HL-60 (cell line): ENCODE measurements around the gene SERPINI1.

Source experiments
- DNase-seq, 2 experiments: peaks; one replicate each; pipeline ENCODE4 v3.0.0-alpha.2; 2010 to 2020; ENCODE audit warnings: low read depth in 1 of 2, low spot score in 1 of 2
- H3K27ac ChIP-seq: fragments of 250-450 bp; sonication (Bioruptor Pico); replicated peaks from 2 replicates; pipeline ENCODE4 v1.5.1; 2020; ENCODE audit warnings: mild to moderate bottlenecking, moderate library complexity
- H3K27me3 ChIP-seq: fragments of 250-450 bp; sonication (Bioruptor Pico); 2 replicates; pipeline ENCODE4 v1.5.1; 2021; ENCODE audit warnings: mild to moderate bottlenecking, moderate library complexity; ENCODE audit not compliant: insufficient read depth, poor library complexity, severe bottlenecking
- H3K4me3 ChIP-seq: replicated peaks from 2 replicates; pipeline ENCODE4 v1.5.1; 2011; ENCODE audit warnings: mild to moderate bottlenecking, control low read depth, low read length; ENCODE audit not compliant: insufficient read depth
- GABPA ChIP-seq: IDR thresholded peaks from 2 replicates; pipeline ENCODE4 v1.6.1; 2012; ENCODE audit warnings: low read depth
- POLR2AphosphoS5 ChIP-seq: IDR thresholded peaks from 2 replicates; pipeline ENCODE4 v1.6.1; 2012; ENCODE audit warnings: low read depth
- REST ChIP-seq: IDR thresholded peaks from 2 replicates; pipeline ENCODE4 v1.6.1; 2012; ENCODE audit warnings: low read depth; ENCODE audit not compliant: insufficient replicate concordance
- SPI1 ChIP-seq: IDR thresholded peaks from 2 replicates; pipeline ENCODE4 v1.6.1; 2012; ENCODE audit warnings: low read depth, mild to moderate bottlenecking, borderline replicate concordance
- TF ChIP-seq, protein P1 (sequence below): IDR thresholded peaks from one replicate; pipeline ENCODE4 v1.5.1; 2011; ENCODE audit warnings: low read length, control low read depth, inconsistent platforms; ENCODE audit not compliant: insufficient read depth

Gene SERPINI1

DNA sequence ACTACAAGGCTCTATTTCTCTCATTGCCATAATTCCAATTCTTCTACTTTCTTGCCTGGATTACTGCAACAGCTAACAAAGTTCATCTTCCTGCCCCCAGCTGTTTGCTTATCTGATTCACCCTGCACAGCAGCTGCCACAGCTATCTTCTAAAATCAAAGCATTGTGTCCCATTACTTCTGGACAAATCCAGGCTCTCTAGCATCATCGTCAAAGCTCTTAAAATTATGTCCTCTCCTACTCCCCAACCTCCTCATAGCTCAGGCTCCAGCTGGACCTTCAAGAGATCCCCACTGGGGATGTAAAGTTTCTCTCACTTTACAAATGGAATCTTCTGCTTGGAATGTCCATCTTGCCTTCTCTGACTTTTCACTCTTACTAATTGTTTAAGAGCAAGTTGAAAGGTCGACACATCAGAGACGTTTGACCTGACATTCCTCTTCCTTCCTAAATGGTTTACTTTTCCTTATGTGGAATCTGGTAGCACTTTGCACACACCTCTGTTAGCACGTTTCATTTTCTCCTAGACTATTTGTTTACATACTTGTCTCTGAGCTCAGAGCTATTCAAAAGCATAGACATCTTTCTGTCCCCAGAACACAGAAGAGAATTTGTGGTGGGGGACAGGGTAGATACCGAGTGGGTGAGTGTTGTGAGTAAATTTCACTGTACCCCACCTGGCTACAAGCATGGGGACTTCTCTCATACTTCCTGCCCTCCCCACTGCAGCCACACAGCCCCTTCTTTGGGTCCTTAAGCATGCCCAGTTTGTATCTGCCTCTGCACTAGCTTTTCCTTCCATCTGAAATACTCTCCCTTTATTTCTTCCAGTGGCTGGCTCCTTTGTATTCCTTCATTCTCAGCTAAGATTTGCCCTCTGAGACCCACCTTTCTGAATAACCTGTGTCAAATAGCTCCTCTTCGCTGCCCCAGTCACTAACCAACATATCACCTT is 77.9 kb downstream of the SERPINI1 start:
- no peak overlapping the region for H3K4me3 ChIP-seq
- no peak overlapping the region for H3K27ac ChIP-seq
- H3K27me3 ChIP-seq = no peaks in the 10 kb centered on the region
- DNase-seq = no peak
- TF ChIP-seq POLR2AphosphoS5 = no peak
- no peak for TF ChIP-seq GABPA
- TF ChIP-seq, protein P1, sequence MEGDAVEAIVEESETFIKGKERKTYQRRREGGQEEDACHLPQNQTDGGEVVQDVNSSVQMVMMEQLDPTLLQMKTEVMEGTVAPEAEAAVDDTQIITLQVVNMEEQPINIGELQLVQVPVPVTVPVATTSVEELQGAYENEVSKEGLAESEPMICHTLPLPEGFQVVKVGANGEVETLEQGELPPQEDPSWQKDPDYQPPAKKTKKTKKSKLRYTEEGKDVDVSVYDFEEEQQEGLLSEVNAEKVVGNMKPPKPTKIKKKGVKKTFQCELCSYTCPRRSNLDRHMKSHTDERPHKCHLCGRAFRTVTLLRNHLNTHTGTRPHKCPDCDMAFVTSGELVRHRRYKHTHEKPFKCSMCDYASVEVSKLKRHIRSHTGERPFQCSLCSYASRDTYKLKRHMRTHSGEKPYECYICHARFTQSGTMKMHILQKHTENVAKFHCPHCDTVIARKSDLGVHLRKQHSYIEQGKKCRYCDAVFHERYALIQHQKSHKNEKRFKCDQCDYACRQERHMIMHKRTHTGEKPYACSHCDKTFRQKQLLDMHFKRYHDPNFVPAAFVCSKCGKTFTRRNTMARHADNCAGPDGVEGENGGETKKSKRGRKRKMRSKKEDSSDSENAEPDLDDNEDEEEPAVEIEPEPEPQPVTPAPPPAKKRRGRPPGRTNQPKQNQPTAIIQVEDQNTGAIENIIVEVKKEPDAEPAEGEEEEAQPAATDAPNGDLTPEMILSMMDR = no peak
- TF ChIP-seq REST = no peak
- TF ChIP-seq SPI1 = no peak

DNA sequence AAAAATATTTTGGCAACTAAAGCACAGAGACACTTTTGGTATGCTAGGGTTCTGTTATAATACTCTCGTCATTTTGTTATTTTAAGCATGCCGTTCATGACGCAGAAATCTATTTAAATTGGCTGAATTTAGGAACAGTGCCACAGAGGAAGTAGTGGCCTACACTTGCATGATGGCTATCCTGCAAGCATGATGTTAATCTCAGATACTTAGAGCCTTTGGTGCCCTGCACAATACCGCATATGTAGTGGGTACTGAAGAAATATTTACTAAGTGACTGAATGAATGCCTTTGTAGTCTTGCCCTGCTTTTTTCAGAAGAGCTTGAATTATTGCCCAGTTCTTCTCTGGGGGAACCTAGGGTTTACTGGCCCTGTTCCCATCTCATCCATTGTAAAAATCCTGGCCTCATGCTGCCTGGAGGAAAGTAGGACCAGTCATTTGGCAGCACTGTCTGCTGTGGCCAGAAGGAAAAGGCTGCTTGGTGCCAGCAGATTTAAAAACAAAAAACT is 79.0 kb downstream of the SERPINI1 start:
- no peak overlapping the region for H3K27ac ChIP-seq
- no peak for TF ChIP-seq POLR2AphosphoS5
- no peak for TF ChIP-seq REST
- no peak for TF ChIP-seq GABPA
- TF ChIP-seq, protein P1 = no peak
- TF ChIP-seq SPI1 = no peak

GRCh38 chr3:167816953-167817352 is 81.4 kb downstream of the SERPINI1 start:
- DNase-seq = no peak
- H3K4me3 ChIP-seq = no peak overlapping the region
- no peaks in the 10 kb centered on the region for H3K27me3 ChIP-seq
- no peak overlapping the region for H3K27ac ChIP-seq
- TF ChIP-seq SPI1 = no peak
- no peak for TF ChIP-seq GABPA
- TF ChIP-seq REST = no peak

More for the DNA sequence above, 79.0 kb downstream of the SERPINI1 start:
- no peak overlapping the region for H3K4me3 ChIP-seq
- H3K27me3 ChIP-seq = no peaks in the 10 kb centered on the region
- DNase-seq = no peak
